ENCODE results near the gene TPGS1.

TPGS1 gene

GRCh38 chr19:536031-536880 is 29.0 kb downstream of the TPGS1 start:
- no peaks in the 10 kb centered on the region for H3K27me3 Mint-ChIP-seq

GRCh38 chr19:536881-537404 is 29.6 kb downstream of the TPGS1 start:
- H3K27ac Mint-ChIP-seq: no peak overlapping the region
- peaks cover 24% of the 10 kb centered on the region for H3K4me1 Mint-ChIP-seq
- H3K27me3 Mint-ChIP-seq: no peaks in the 10 kb centered on the region
- no peaks in the 10 kb centered on the region for H3K9me3 Mint-ChIP-seq
- peaks cover 23% of the 10 kb centered on the region for H3K36me3 Mint-ChIP-seq
- ATAC-seq: no peak
- H3K4me3 Mint-ChIP-seq: no peak overlapping the region

More at GRCh38 chr19:536031-536880, 29.0 kb downstream of the TPGS1 start:
- Mint-ChIP-seq H3K4me1 (peaks cover 24% of the 10 kb centered on the region), H3K27ac (no peak overlapping the region), H3K36me3 (peaks cover 23% of the 10 kb centered on the region), H3K4me3 (no peak overlapping the region), H3K9me3 (no peaks in the 10 kb centered on the region)
- ATAC-seq: no peak

- ATAC-seq: no peak
- peaks cover 18% of the 10 kb centered on the region for H3K4me1 Mint-ChIP-seq
Measured at GRCh38 chr19:538641-539428, 31.5 kb downstream of the TPGS1 start.

GRCh38 chr19:539429-540030 is 32.2 kb downstream of the TPGS1 start:
- H3K36me3 Mint-ChIP-seq: peaks cover 28% of the 10 kb centered on the region
- H3K27ac Mint-ChIP-seq: no peak overlapping the region
- no peak overlapping the region for H3K4me3 Mint-ChIP-seq
- peaks cover 18% of the 10 kb centered on the region for H3K4me1 Mint-ChIP-seq
- peaks cover 3% of the 10 kb centered on the region for H3K27me3 Mint-ChIP-seq
- no peaks in the 10 kb centered on the region for H3K9me3 Mint-ChIP-seq
- ATAC-seq: no peak

More at GRCh38 chr19:538641-539428, 31.5 kb downstream of the TPGS1 start:
- Mint-ChIP-seq H3K36me3 (peaks cover 28% of the 10 kb centered on the region), H3K4me3 (no peak overlapping the region), H3K27me3 (no peaks in the 10 kb centered on the region), H3K27ac (no peak overlapping the region), H3K9me3 (no peaks in the 10 kb centered on the region)

- Mint-ChIP-seq H3K27me3 (peaks cover 6% of the 10 kb centered on the region), H3K4me1 (peaks cover 12% of the 10 kb centered on the region), H3K27ac (no peak overlapping the region), H3K36me3 (peaks cover 24% of the 10 kb centered on the region), H3K9me3 (no peaks in the 10 kb centered on the region), H3K4me3 (no peak overlapping the region)
- ATAC-seq: no peak
Measured at GRCh38 chr19:540867-541637, 33.8 kb downstream of the TPGS1 start.

GRCh38 chr19:541699-542098 is 34.4 kb downstream of the TPGS1 start:
- Mint-ChIP-seq H3K9me3 (no peaks in the 10 kb centered on the region), H3K27ac (no peak overlapping the region), H3K4me3 (no peak overlapping the region), H3K27me3 (peaks cover 6% of the 10 kb centered on the region), H3K36me3 (peaks cover 24% of the 10 kb centered on the region), H3K4me1 (peaks cover 12% of the 10 kb centered on the region)
- peak; percentile 22 for ATAC-seq

GRCh38 chr19:542173-542866 is 35.0 kb downstream of the TPGS1 start:
- Mint-ChIP-seq H3K4me1 (peaks cover 12% of the 10 kb centered on the region), H3K9me3 (no peaks in the 10 kb centered on the region), H3K36me3 (peaks cover 24% of the 10 kb centered on the region), H3K27me3 (peaks cover 6% of the 10 kb centered on the region), H3K27ac (no peak overlapping the region), H3K4me3 (no peak overlapping the region)
- ATAC-seq: no peak

GRCh38 chr19:543910-544608 is 36.8 kb downstream of the TPGS1 start, which contains the start of gene GZMM:
Gene GZMM, plus strand, starts transcription at chr19:544053. Its CDS starts 19 bp downstream, at chr19:544072.
- peak; percentile 4 for ATAC-seq
- Mint-ChIP-seq H3K27ac (no peak within 1 kb of the TSS), H3K9me3 (no peaks in the 10 kb centered on the region), H3K36me3 (peaks cover 12% of the 10 kb centered on the region), H3K27me3 (peaks cover 17% of the 10 kb centered on the region), H3K4me3 (no peak within 1 kb of the TSS), H3K4me1 (peaks cover 12% of the 10 kb centered on the region)

GRCh38 chr19:547117-547516 is 39.8 kb downstream of the TPGS1 start:
- no peak overlapping the region for H3K4me3 Mint-ChIP-seq
- ATAC-seq: no peak
- peaks cover 12% of the 10 kb centered on the region for H3K4me1 Mint-ChIP-seq
- no peaks in the 10 kb centered on the region for H3K9me3 Mint-ChIP-seq
- peaks cover 5% of the 10 kb centered on the region for H3K36me3 Mint-ChIP-seq
- H3K27me3 Mint-ChIP-seq: peaks cover 27% of the 10 kb centered on the region
- no peak overlapping the region for H3K27ac Mint-ChIP-seq

GRCh38 chr19:547836-548720 is 40.8 kb downstream of the TPGS1 start:
- Mint-ChIP-seq H3K27me3 (peaks cover 37% of the 10 kb centered on the region), H3K4me1 (peaks cover 12% of the 10 kb centered on the region), H3K4me3 (no peak overlapping the region), H3K36me3 (peaks cover 4% of the 10 kb centered on the region), H3K27ac (no peak overlapping the region), H3K9me3 (no peaks in the 10 kb centered on the region)
- peak; percentile 31 for ATAC-seq

- ATAC-seq: peak; percentile 17
- Mint-ChIP-seq H3K4me3 (no peak overlapping the region), H3K9me3 (no peaks in the 10 kb centered on the region), H3K4me1 (peaks cover 2% of the 10 kb centered on the region), H3K27me3 (peaks cover 41% of the 10 kb centered on the region), H3K36me3 (no peaks in the 10 kb centered on the region), H3K27ac (no peak overlapping the region)
Measured at GRCh38 chr19:548886-549830, 41.9 kb downstream of the TPGS1 start.

GRCh38 chr19:554817-555216 is 47.5 kb downstream of the TPGS1 start:
- no peak overlapping the region for H3K4me3 Mint-ChIP-seq
- H3K27ac Mint-ChIP-seq: no peak overlapping the region
- H3K4me1 Mint-ChIP-seq: no peaks in the 10 kb centered on the region
- no peaks in the 10 kb centered on the region for H3K9me3 Mint-ChIP-seq
- no peaks in the 10 kb centered on the region for H3K36me3 Mint-ChIP-seq
- H3K27me3 Mint-ChIP-seq: peaks cover 42% of the 10 kb centered on the region
- no peak for ATAC-seq
